Thymus (tissue), 11 donors: ENCODE measurements around the gene RAD18. TPM values are rescaled to one million over a fixed set of nuclear protein-coding genes. Genes with fewer than 3 reads are reported as not detected.

Source experiments
- DNase-seq, 9 donors: peaks; one replicate each; pipeline ENCODE4 v3.0.0-alpha.2; 2013; ENCODE audit warnings: low spot score in 9 of 9, low read depth in 6 of 9, missing footprints in 1 of 9
- H3K27ac ChIP-seq, 2 donors: one replicate each; pipeline ENCODE4 v1.5.1; 2013; ENCODE audit warnings: control low read depth in 1 of 2, low read depth in 1 of 2, low read length in 1 of 2, mild to moderate bottlenecking in 1 of 2, moderate library complexity in 1 of 2
- H3K27me3 ChIP-seq, 2 donors: one replicate each; pipeline ENCODE4 v1.5.1; 2013; ENCODE audit warnings: low read length in 1 of 2; ENCODE audit not compliant: control insufficient read depth in 2 of 2, insufficient read depth in 1 of 2
- H3K36me3 ChIP-seq, 2 donors: one replicate each; pipeline ENCODE4 v1.5.1; 2013; ENCODE audit warnings: low read length in 1 of 2, mild to moderate bottlenecking in 1 of 2, moderate library complexity in 1 of 2; ENCODE audit not compliant: control insufficient read depth in 2 of 2, insufficient read depth in 2 of 2
- H3K4me1 ChIP-seq, 2 donors: one replicate each; pipeline ENCODE4 v1.5.1; 2013; ENCODE audit warnings: low read length in 2 of 2; ENCODE audit not compliant: control insufficient read depth in 2 of 2, insufficient read depth in 2 of 2
- H3K4me3 ChIP-seq, 2 donors: one replicate each; pipeline ENCODE4 v1.5.1; 2013; ENCODE audit warnings: low read length in 2 of 2, control low read depth in 1 of 2, mild to moderate bottlenecking in 1 of 2
- H3K9me3 ChIP-seq, 2 donors: one replicate each; pipeline ENCODE4 v1.5.1; 2013; ENCODE audit warnings: low read length in 1 of 2, mild to moderate bottlenecking in 1 of 2; ENCODE audit not compliant: control insufficient read depth in 2 of 2, insufficient read depth in 1 of 2
- WGBS: extraction: QIAGEN DNeasy Blood & Tissue Kit; methylation state at CpG from one replicate; pipeline ENCODE4 v1.1.7; 2013; 5-methylcytosine and 5-hydroxymethylcytosine counted together
- polyA plus RNA-seq: library from polyadenylated mRNA; stranded (reverse); fragments of 200-250 nt; gene quantifications from one replicate; pipeline ENCODE4 v1.2.3, GENCODE V29; 2013
- total RNA-seq: library from RNA; stranded (reverse); fragments of 120-200 nt; gene quantifications from one replicate; pipeline ENCODE4 v1.2.4, GENCODE V29; 2013
- donor health status: healthy.

RAD18 gene
- total and polyA plus RNA-seq, 2 donors = 4.0 to 14.5 TPM

DNA sequence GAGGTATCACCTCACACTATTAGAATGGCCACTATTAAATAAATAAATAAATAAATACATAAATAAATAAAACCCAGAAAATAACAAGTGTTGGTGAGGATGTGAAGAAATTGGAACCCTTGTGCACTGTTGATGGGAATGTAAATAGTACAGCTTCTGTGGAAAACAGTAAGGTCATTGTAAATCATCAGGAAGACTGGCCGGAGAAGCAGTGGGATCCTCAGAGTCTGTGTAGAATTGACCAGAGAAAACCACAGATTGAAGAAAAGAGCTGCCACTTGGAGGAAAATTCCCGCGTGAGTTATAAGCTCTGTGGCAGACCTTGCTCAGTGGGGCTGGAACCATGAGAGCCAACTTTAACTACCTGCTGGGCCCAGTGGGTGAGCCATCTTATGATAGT is 92.0 kb downstream of the RAD18 start:
- H3K27ac ChIP-seq = no peak overlapping the region
- H3K9me3 ChIP-seq = no peaks in the 10 kb centered on the region
- H3K4me3 ChIP-seq = no peak overlapping the region
- WGBS = 97% methylated on average over 3 of the region's 3 CpGs
- H3K27me3 ChIP-seq = no peaks in the 10 kb centered on the region
- no peaks in the 10 kb centered on the region for H3K36me3 ChIP-seq
- no peaks in the 10 kb centered on the region for H3K4me1 ChIP-seq
- DNase-seq = no peak

DNA sequence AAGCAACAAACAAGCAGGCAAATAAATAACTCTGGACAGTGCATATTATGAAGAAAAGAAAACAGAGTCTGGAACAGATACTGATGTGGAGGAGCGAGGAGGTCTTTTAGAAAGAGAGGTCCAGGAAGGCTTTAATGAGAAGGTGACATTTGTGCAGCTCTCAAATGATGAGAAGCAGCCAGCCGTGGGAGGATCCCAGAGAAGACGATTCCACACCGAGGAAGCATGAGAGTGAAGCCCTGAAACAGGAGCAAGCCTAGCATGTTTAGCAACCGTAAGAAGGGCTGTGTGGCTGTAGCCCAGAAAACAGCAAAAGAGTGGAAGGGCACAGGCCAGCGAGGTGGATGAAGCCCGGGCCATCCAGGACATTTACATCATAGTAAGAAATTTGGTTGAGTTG is 93.1 kb downstream of the RAD18 start:
- H3K9me3 ChIP-seq = no peaks in the 10 kb centered on the region
- no peak for DNase-seq
- H3K27ac ChIP-seq = no peak overlapping the region
- no peak overlapping the region for H3K4me3 ChIP-seq
- 97% methylated on average over 7 of the region's 7 CpGs for WGBS
- H3K36me3 ChIP-seq = no peaks in the 10 kb centered on the region
- no peaks in the 10 kb centered on the region for H3K4me1 ChIP-seq
- H3K27me3 ChIP-seq = no peaks in the 10 kb centered on the region

DNA sequence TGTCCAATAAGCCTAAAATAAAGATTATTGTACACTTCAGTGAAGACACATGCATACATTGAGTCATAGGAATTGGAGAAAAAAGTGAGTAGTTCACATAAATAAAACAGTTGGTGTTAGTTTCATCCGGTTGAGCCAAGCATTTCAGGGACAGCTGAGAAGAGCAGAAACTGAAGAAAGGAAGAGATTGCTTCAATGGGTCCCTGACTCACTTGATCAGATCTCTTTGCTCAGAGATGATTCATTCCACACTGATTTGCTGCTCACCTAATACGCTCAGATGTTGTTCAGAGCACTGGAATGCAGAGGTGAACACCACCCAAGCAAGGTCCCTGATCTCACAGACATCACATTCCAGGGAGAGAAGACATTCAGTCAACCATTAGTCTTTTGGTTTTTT is 93.7 kb downstream of the RAD18 start:
- WGBS = 95% methylated on average over 2 of the region's 2 CpGs

DNA sequence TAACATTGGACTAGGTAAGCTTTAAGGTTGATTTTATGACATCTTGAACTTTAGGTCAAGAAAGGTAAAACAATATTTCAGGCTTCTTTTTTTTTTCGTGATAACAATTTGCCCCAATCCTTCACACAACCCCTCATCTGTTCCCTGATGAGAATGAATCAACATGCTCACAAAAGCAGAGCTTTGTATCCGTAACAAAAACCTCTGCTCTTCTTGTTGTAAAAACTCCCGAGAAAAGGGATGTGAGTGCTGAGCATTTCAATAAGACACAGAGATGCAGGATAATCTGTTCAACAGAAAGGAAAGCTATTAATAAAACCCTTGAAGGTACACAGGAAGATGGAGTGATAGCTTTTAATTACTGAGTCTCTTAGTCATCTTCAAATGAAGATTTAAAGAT is 94.3 kb downstream of the RAD18 start:
- no peak overlapping the region for H3K27ac ChIP-seq
- H3K36me3 ChIP-seq = no peaks in the 10 kb centered on the region
- WGBS = 95% methylated on average over 3 of the region's 3 CpGs
- no peaks in the 10 kb centered on the region for H3K4me1 ChIP-seq
- no peak for DNase-seq
- no peak overlapping the region for H3K4me3 ChIP-seq
- no peaks in the 10 kb centered on the region for H3K9me3 ChIP-seq
- H3K27me3 ChIP-seq = no peaks in the 10 kb centered on the region

More for the DNA sequence above, 93.7 kb downstream of the RAD18 start:
- Histone ChIP-seq H3K9me3 (no peaks in the 10 kb centered on the region), H3K4me1 (no peaks in the 10 kb centered on the region), H3K36me3 (no peaks in the 10 kb centered on the region), H3K27ac (no peak overlapping the region), H3K27me3 (no peaks in the 10 kb centered on the region), H3K4me3 (no peak overlapping the region)
- no peak for DNase-seq

DNA sequence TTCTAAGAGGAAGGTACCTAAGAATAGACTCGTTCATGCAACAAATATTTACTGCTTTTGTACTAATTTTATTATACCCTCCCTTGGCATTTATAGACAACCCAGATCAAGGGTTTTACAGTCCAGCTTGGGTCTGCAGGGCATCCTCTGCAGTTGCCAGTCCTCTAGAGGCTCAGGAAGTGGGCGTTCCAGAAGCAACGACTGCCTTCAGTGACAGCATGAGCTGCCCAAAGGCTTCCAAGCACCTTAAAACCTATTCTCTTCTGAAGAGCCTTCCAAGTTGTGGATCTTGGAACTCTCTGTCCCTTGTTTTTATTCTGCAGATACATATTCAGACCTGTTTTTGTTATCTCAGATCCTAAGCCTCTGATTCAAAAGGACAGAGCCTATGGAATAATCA is 95.6 kb downstream of the RAD18 start:
- 86% methylated on average over 3 of the region's 3 CpGs for WGBS
- no peaks in the 10 kb centered on the region for H3K4me1 ChIP-seq
- H3K9me3 ChIP-seq = no peaks in the 10 kb centered on the region
- no peak for DNase-seq
- no peaks in the 10 kb centered on the region for H3K27me3 ChIP-seq
- no peak overlapping the region for H3K27ac ChIP-seq
- H3K36me3 ChIP-seq = no peaks in the 10 kb centered on the region
- no peak overlapping the region for H3K4me3 ChIP-seq

DNA sequence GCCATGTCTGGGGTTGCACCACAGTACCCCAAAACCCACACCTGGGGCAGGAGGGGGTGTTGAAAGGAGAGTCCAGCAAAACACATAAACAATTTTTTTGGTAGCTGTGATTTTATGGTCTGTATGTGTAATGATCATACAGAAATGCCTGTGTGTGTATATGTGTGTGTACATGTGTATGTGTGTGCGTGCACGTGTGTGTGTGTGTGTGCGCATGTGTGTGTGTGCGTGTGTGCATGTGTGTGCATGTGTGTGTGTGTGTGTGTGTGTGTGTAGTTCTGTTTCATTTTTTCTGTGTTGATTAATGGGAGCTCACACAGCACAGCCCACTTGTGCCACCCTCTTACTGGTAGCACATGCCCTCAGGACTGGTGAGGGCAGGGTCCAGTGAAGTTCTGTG is 97.6 kb downstream of the RAD18 start:
- 98% methylated on average over 4 of the region's 4 CpGs for WGBS

DNA sequence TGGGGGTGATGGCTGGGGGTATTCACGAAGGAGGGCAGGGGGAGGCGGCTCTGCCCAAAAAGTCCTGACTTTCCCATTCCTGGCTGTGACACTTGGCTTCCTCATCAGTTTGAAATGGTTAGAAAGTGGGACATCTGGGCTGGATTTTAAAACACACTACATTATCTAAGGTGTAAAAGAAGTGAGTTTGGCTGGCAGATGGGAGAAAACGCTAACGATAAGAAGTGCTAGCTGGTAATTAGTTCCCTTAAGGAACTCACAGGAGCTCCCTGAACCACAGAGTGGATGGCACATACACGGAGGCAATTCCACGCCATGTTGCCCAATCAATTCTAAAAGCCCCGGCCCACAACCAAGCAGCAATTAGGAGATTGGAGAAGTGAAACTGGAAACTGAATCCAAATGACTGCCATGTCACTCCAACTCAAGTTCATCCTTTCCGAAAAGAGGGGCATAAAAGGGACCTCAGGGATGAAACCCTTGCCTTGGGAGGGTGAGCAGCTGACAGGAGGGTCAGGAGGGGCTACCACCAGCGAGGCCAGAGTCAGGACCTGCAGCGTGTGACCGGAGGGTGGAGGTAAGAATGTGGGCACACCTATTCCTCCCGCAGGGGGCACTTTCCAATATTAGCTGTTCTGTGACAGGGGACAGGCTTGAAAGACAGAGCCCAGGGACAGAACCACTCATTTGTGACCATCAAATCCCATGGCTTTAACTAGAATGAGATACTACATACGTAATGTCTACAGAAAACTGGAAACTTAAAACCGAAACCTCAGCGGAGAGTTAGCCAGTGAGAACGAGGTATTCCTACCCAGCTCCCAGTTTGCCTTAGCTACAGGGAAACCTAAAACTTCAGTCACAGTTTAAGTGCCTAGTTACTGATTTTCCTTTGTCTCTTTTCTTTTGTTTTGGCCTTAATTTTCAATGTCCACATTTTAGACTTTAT is 98.6 kb downstream of the RAD18 start:
- peaks cover 0 to 3% of the 10 kb centered on the region in 2 donors for H3K9me3 ChIP-seq
- no peak overlapping the region for H3K27ac ChIP-seq
- no peaks in the 10 kb centered on the region for H3K4me1 ChIP-seq
- no peaks in the 10 kb centered on the region for H3K36me3 ChIP-seq
- no peaks in the 10 kb centered on the region for H3K27me3 ChIP-seq
- WGBS = 94% methylated on average over 16 of the region's 16 CpGs
- H3K4me3 ChIP-seq = peak overlapping the region in 1 of 2 donors; percentile 12
- peak in 1 of 9 donors; percentile 18 for DNase-seq

More for the DNA sequence above, 97.6 kb downstream of the RAD18 start:
- Histone ChIP-seq H3K9me3 (peaks cover 0 to 3% of the 10 kb centered on the region in 2 donors), H3K27ac (no peak overlapping the region), H3K27me3 (no peaks in the 10 kb centered on the region), H3K36me3 (no peaks in the 10 kb centered on the region), H3K4me3 (no peak overlapping the region), H3K4me1 (no peaks in the 10 kb centered on the region)
- no peak for DNase-seq

DNA sequence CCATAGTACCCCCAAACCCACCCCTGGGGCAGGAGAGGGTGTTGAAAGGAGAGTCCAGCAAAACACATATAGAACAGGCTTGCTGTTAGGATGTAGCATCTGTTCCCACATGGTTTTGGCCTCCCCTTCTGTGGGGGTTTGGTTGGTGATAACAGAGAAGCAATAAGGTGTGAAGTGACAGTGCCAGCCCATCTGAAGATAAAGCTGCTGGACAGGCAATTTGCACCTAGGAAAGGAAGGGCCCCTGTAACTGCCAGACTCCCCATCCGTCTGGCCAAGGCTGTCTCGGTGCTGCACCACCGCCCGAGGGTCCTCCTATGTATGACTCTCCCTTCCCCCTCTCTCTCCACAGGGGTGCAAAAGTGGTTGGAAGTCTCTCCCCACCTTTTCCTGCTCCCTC is 99.4 kb downstream of the RAD18 start:
- Histone ChIP-seq H3K9me3 (peaks cover 0 to 3% of the 10 kb centered on the region in 2 donors), H3K4me3 (no peak overlapping the region), H3K27me3 (no peaks in the 10 kb centered on the region), H3K27ac (no peak overlapping the region), H3K4me1 (no peaks in the 10 kb centered on the region), H3K36me3 (no peaks in the 10 kb centered on the region)
- DNase-seq = no peak
- WGBS = 98% methylated on average over 4 of the region's 4 CpGs

DNA sequence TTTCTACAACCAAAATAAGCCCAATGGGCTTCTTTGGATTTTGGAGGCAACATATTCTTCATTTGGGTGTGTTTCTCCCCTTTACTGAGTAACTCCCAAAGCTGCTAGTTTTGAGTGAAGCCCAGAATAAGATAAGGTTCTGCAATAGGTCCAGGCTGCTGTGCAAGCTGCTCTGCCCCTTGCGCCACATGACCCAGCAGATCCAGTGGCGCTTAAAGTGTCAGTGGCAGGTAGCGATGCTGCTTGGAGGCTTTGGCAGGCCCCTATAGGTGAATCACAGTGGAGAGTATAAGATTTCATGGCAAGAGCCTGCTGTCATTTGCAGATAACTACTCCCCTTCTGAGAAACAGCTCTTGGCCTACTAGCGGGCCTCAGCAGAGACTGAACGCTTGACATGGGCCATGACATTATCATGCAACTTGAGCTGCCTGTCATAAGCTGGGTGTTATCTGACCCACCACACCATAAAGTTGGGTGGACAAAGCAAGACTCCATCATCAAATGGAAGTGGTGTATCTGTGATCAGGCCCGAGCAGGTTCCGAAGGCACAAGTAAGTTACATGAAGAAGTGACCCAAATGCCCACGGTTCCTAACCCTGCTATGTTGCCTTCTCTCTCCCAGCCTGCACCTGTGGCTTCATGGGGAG is 105.4 kb downstream of the RAD18 start:
- Histone ChIP-seq H3K36me3 (no peaks in the 10 kb centered on the region), H3K4me1 (no peaks in the 10 kb centered on the region), H3K27ac (no peak overlapping the region), H3K27me3 (no peaks in the 10 kb centered on the region), H3K9me3 (peaks cover 0 to 3% of the 10 kb centered on the region in 2 donors), H3K4me3 (no peak overlapping the region)
- 95% methylated on average over 8 of the region's 8 CpGs for WGBS
- DNase-seq = no peak
